AG09319 (cell line): ENCODE results near the gene ZAR1L.

ENCODE experiments used
- DNase-seq: peaks from one replicate; pipeline ENCODE4 v3.0.0-alpha.2; 2010; ENCODE audit warnings: low read depth; ENCODE audit errors: extremely low read depth
- TF ChIP-seq, protein P1 (sequence below): IDR thresholded peaks from 2 replicates; pipeline ENCODE4 v1.5.1; 2011; ENCODE audit warnings: low read depth, mild to moderate bottlenecking, inconsistent platforms, low read length, moderate library complexity

The ZAR1L gene

DNA sequence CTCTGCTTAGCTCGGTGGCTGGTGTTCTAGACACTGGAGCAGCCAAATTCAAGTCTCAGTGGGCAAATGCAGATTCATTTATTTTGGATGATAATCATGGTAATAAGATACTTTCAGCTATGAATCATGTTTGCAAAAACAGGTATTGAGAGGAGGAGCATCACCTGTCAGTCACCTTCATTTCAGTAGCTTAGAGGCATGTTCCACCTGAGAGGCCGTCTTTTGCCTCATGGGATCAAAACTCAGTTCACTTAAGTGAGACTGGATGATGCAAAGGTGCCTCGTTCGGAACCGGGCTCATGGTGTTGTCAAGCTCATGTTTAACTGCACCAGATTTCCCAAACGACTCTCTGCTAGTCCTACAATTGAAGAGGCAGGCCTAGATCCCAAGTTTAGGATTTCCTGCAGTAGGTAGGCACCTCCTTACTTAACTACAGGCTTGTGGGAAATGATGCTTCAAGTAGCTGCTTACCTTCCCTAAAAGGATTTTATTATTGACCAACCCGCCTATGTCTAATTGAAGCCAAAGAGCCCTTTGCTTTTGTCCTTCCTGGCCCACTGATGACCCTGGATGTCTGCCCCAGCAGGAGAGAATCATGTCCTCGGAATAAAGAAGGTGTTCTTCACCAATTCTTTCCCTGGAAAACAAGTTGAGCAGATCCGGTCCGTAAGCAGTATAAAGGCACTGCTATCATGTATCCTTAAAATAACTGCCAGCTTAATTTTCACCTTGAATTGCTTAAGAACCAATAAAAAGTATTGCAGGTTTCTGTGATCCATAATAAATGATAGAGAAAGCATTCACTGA is 60.0 kb downstream of the ZAR1L start:
- DNase-seq: no peak
- TF ChIP-seq, protein P1, sequence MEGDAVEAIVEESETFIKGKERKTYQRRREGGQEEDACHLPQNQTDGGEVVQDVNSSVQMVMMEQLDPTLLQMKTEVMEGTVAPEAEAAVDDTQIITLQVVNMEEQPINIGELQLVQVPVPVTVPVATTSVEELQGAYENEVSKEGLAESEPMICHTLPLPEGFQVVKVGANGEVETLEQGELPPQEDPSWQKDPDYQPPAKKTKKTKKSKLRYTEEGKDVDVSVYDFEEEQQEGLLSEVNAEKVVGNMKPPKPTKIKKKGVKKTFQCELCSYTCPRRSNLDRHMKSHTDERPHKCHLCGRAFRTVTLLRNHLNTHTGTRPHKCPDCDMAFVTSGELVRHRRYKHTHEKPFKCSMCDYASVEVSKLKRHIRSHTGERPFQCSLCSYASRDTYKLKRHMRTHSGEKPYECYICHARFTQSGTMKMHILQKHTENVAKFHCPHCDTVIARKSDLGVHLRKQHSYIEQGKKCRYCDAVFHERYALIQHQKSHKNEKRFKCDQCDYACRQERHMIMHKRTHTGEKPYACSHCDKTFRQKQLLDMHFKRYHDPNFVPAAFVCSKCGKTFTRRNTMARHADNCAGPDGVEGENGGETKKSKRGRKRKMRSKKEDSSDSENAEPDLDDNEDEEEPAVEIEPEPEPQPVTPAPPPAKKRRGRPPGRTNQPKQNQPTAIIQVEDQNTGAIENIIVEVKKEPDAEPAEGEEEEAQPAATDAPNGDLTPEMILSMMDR: no peak

- no peak for DNase-seq
- TF ChIP-seq, protein P1: no peak
Measured at GRCh38 chr13:32254416-32254815, 60.7 kb downstream of the ZAR1L start.

DNA sequence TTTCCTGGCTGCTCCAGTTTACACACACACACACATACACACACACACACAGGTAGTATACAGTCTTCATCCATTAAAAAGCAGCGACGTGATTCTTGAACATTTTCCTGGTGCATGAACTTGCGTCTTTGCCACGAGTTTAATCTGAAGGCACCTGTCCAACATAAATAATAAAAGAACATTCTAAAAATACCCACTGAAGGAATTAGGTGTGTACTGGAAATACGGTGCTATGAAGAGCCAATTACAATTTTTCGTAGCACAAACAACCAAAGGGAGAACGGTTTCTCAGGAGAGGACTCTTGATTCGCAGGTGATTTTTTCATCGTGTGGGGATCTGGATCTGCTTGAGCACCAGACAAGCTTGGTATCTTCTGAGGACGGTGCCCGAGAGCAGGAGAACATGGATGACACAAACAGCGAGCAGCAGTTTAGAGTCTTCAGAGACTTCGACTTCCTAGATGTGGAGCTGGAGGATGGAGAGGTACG is 61.2 kb downstream of the ZAR1L start:
- DNase-seq: no peak
- TF ChIP-seq, protein P1: no peak
